H1 (cell line): ENCODE measurements around the gene LRCH1. TPM values are rescaled to one million over a fixed set of nuclear protein-coding genes. Genes with fewer than 3 reads are reported as not detected.

Experiments used
- CTCF ChIA-PET: fragments of 300-600 bp; sonication (Branson Sonifier 250); formaldehyde crosslinking; loops from one replicate; lab custom pipeline; 2021; ENCODE audit not compliant: partially characterized antibody; lab: Charles Lee
- POLR2A ChIA-PET: fragments of 300-600 bp; sonication (Branson Sonifier 250); formaldehyde crosslinking; loops from one replicate; lab custom pipeline; 2021; ENCODE audit warnings: inconsistent platforms; ENCODE audit not compliant: partially characterized antibody; lab: Charles Lee
- DNase-seq, 2 experiments: peaks; one replicate each; pipeline versions ENCODE4 v3.0.0 to v3.0.0-alpha.2; 2010 to 2022; ENCODE audit warnings: low spot score in 2 of 2, low read depth in 1 of 2, mixed read lengths in 1 of 2
- FAIRE-seq: peaks from 2 replicates; lab custom pipeline; 2011; peaks lifted over from hg19 to GRCh38; lab: Jason Lieb, UNC
- H2AFZ ChIP-seq: 2 replicates; pipeline ENCODE4 v1.8.1; 2012; ENCODE audit warnings: low read length, inconsistent platforms
- H2AK5ac ChIP-seq: 2 replicates; pipeline ENCODE4 v1.6.1; 2013; ENCODE audit warnings: low read depth, low read length
- H2BK120ac ChIP-seq: replicated peaks from 2 replicates; pipeline ENCODE3; 2013; ENCODE audit warnings: low read depth, low read length, inconsistent platforms
- H2BK12ac ChIP-seq: 2 replicates; pipeline ENCODE4 v1.6.1; 2013; ENCODE audit warnings: low read depth, low read length
- H2BK15ac ChIP-seq: 2 replicates; pipeline ENCODE4 v1.6.1; 2013; ENCODE audit warnings: low read length
- H2BK20ac ChIP-seq: 2 replicates; pipeline ENCODE4 v1.6.1; 2013; ENCODE audit warnings: low read length
- H2BK5ac ChIP-seq: 2 replicates; pipeline ENCODE4 v1.6.1; 2013; ENCODE audit warnings: low read depth, low read length
- H3K14ac ChIP-seq: 2 replicates; pipeline ENCODE4 v1.6.1; 2013; ENCODE audit warnings: inconsistent platforms; ENCODE audit not compliant: insufficient read length
- H3K18ac ChIP-seq: 2 replicates; pipeline ENCODE4 v1.6.1; 2013; ENCODE audit warnings: low read length; ENCODE audit errors: extremely low read depth
- H3K23ac ChIP-seq: 2 replicates; pipeline ENCODE4 v1.6.1; 2013; ENCODE audit warnings: inconsistent platforms; ENCODE audit not compliant: insufficient read length
- H3K23me2 ChIP-seq: 2 replicates; pipeline ENCODE4 v1.6.1; 2013; ENCODE audit warnings: low read depth, low read length
- H3K27ac ChIP-seq: 2 replicates; pipeline ENCODE4 v1.6.1; 2011; ENCODE audit warnings: low read depth, low read length, inconsistent platforms
- H3K27me3 ChIP-seq, 4 experiments: replicated peaks in 1 of 4; 1 replicate in 1 of 4; 2 replicates in 3 of 4; pipeline versions ENCODE4 v1.6.1 to v1.8.1; 2011 to 2013; ENCODE audit warnings: low read length in 3 of 4, mild to moderate bottlenecking in 3 of 4, inconsistent platforms in 2 of 4, mixed read lengths in 2 of 4, moderate library complexity in 1 of 4; ENCODE audit not compliant: control insufficient read depth in 3 of 4, insufficient read depth in 3 of 4; ENCODE audit errors: extremely low read depth in 1 of 4
- H3K36me3 ChIP-seq, 4 experiments: 2 replicates each; pipeline versions ENCODE4 v1.6.1 to v1.8.1; 2011 to 2013; ENCODE audit warnings: mild to moderate bottlenecking in 4 of 4, low read length in 3 of 4, moderate library complexity in 2 of 4, control low read depth in 1 of 4, inconsistent platforms in 1 of 4; ENCODE audit not compliant: insufficient read depth in 4 of 4, control insufficient read depth in 2 of 4
- H3K4ac ChIP-seq: replicated peaks from 2 replicates; pipeline ENCODE3; 2013; ENCODE audit warnings: low read length, low read depth, mixed read lengths, inconsistent platforms; ENCODE audit not compliant: insufficient read length
- H3K4me1 ChIP-seq, 4 experiments: replicated peaks in 1 of 4; 1 replicate in 1 of 4; 2 replicates in 3 of 4; pipeline versions ENCODE4 v1.6.1 to v1.8.1; 2011 to 2013; ENCODE audit warnings: low read length in 3 of 4, inconsistent platforms in 2 of 4, mixed read lengths in 1 of 4; ENCODE audit not compliant: insufficient read depth in 4 of 4, control insufficient read depth in 3 of 4
- H3K4me2 ChIP-seq, 2 experiments: 2 replicates each; pipeline versions ENCODE4 v1.6.1 to v1.8.1; 2011 to 2013; ENCODE audit warnings: low read depth in 2 of 2, low read length in 2 of 2, control low read depth in 1 of 2, inconsistent platforms in 1 of 2, mild to moderate bottlenecking in 1 of 2; ENCODE audit not compliant: insufficient read depth in 1 of 2
- H3K4me3 ChIP-seq, 4 experiments: fragments of 200-600, 300-600 bp in 1 of 4; sonication (generic), shearing (Covaris generic), sonication (Bioruptor Twin) in 1 of 4; 2 replicates each; pipeline versions ENCODE4 v1.5.1 to v1.8.1; 2011 to 2016; ENCODE audit warnings: low read length in 4 of 4, low read depth in 3 of 4, control low read depth in 2 of 4, inconsistent platforms in 2 of 4, mild to moderate bottlenecking in 2 of 4, mixed read lengths in 1 of 4, moderate library complexity in 1 of 4; ENCODE audit not compliant: insufficient read depth in 2 of 4; ENCODE audit errors: extremely low read depth in 1 of 4
- H3K56ac ChIP-seq: replicated peaks from 2 replicates; pipeline ENCODE3; 2013; ENCODE audit warnings: low read depth, mild to moderate bottlenecking, mixed read lengths, low read length, inconsistent platforms; ENCODE audit not compliant: insufficient read length
- H3K79me1 ChIP-seq: 2 replicates; pipeline ENCODE4 v1.6.1; 2013; ENCODE audit warnings: low read depth, low read length, control low read depth
- H3K79me2 ChIP-seq, 2 experiments: 2 replicates each; pipeline versions ENCODE4 v1.6.1 to v1.8.1; 2012 to 2013; ENCODE audit warnings: low read length in 2 of 2, mild to moderate bottlenecking in 2 of 2, inconsistent platforms in 1 of 2; ENCODE audit not compliant: insufficient read depth in 2 of 2, control insufficient read depth in 1 of 2
- H3K9ac ChIP-seq, 4 experiments: replicated peaks in 1 of 4; 1 replicate in 1 of 4; 2 replicates in 3 of 4; pipeline versions ENCODE4 v1.6.1 to v1.8.1; 2011 to 2013; ENCODE audit warnings: low read depth in 3 of 4, low read length in 3 of 4, control low read depth in 2 of 4, mild to moderate bottlenecking in 2 of 4, moderate library complexity in 2 of 4, inconsistent platforms in 1 of 4; ENCODE audit errors: extremely low read depth in 1 of 4
- H3K9me3 ChIP-seq, 2 experiments: 2 replicates each; pipeline versions ENCODE4 v1.6.1 to v1.8.1; 2012 to 2013; ENCODE audit warnings: mild to moderate bottlenecking in 2 of 2, moderate library complexity in 2 of 2, control low read depth in 1 of 2, inconsistent platforms in 1 of 2, low read depth in 1 of 2, low read length in 1 of 2, mixed read lengths in 1 of 2; ENCODE audit not compliant: insufficient read depth in 2 of 2
- H4K20me1 ChIP-seq, 2 experiments: replicated peaks in 1 of 2; 2 replicates each; pipeline versions ENCODE3 to v1.8.1; 2011 to 2013; ENCODE audit warnings: inconsistent platforms in 2 of 2, low read length in 2 of 2, mild to moderate bottlenecking in 1 of 2; ENCODE audit not compliant: insufficient read depth in 2 of 2, control insufficient read depth in 1 of 2
- H4K5ac ChIP-seq: 2 replicates; pipeline ENCODE4 v1.6.1; 2013; ENCODE audit warnings: low read length, low read depth, mixed read lengths, inconsistent platforms; ENCODE audit not compliant: insufficient read length
- H4K8ac ChIP-seq: 2 replicates; pipeline ENCODE4 v1.8.0; 2013; ENCODE audit warnings: mild to moderate bottlenecking, moderate library complexity, low read length, inconsistent platforms; ENCODE audit not compliant: insufficient read depth; ENCODE audit errors: extremely low read depth
- H4K91ac ChIP-seq: replicated peaks from 2 replicates; pipeline ENCODE3; 2013; ENCODE audit warnings: low read length, mixed read lengths, inconsistent platforms; ENCODE audit not compliant: insufficient read length
- JUN ChIP-seq: IDR thresholded peaks from 2 replicates; pipeline ENCODE4 v1.6.1; 2011; ENCODE audit warnings: low read depth, mild to moderate bottlenecking, improper control_type of control experiment, low read length
- KDM5A ChIP-seq: fragments of 200-600 bp; IDR thresholded peaks from 2 replicates; pipeline ENCODE4 v1.7.1; 2012; ENCODE audit warnings: mild to moderate bottlenecking, low read length, inconsistent platforms, mixed read lengths
- RAD21 ChIP-seq, 2 experiments: IDR thresholded peaks in 1 of 2; conservative IDR thresholded peaks in 1 of 2; 2 replicates each; pipeline ENCODE4 v1.6.1; 2011; ENCODE audit warnings: low read depth in 2 of 2, low read length in 2 of 2, improper control_type of control experiment in 1 of 2, inconsistent platforms in 1 of 2, mild to moderate bottlenecking in 1 of 2, moderate library complexity in 1 of 2
- WGBS, 2 experiments: shearing (Covaris generic) in 1 of 2; methylation state at CpG; one replicate each; pipeline versions ENCODE4 v1.1.6 to v1.1.7; 2013 to 2015; ENCODE audit warnings: low lambda C conversion rate in 2 of 2, mixed read lengths in 2 of 2, inconsistent platforms in 1 of 2, low coverage in 1 of 2, missing lambda C conversion rate in 1 of 2; ENCODE audit not compliant: insufficient replicate concordance in 2 of 2, insufficient coverage in 1 of 2, insufficient read length in 1 of 2; ENCODE audit errors: extremely low coverage in 1 of 2, missing lambda C conversion rate in 1 of 2; 5-methylcytosine and 5-hydroxymethylcytosine counted together
- polyA plus RNA-seq, 7 experiments: library from polyadenylated mRNA; depleted of rRNA in 3 of 7; stranded (reverse) in 5 of 7; unstranded in 2 of 7; fragments of >200 nt in 5 of 7; fragments of 200-250 nt in 2 of 7; gene quantifications; 1 replicate in 5 of 7; 2 replicates in 1 of 7; 4 replicates in 1 of 7; pipeline versions ENCODE4 v1.2.1 to v1.2.3, GENCODE V29; 2011 to 2013; ENCODE audit warnings: missing spikeins in 2 of 7, mixed read lengths in 2 of 7
- total RNA-seq: library from RNA; stranded (reverse); fragmentation: NEBNext Ultra II Directional; extraction: Animal tissue kit (Norgen Biotek cat#: 25700); gene quantifications from 2 replicates; pipeline ENCODE4 v1.2.1, GENCODE V29; 2021
- TF ChIP-seq, protein P1 (sequence below), 3 experiments: IDR thresholded peaks; 1 replicate in 2 of 3; 2 replicates in 1 of 3; pipeline versions ENCODE4 v1.5.1 to v1.6.1; 2011; ENCODE audit warnings: low read length in 3 of 3, mild to moderate bottlenecking in 3 of 3, inconsistent platforms in 2 of 3, low read depth in 1 of 3, moderate library complexity in 1 of 3; ENCODE audit not compliant: insufficient read depth in 1 of 3; ENCODE audit errors: control extremely low read depth in 1 of 3

LRCH1 gene
- total and polyA plus RNA-seq, 2 of the 8 experiments (the other 6 are each of a cell fraction or from before 2014, with no cell fraction given): 3.0 to 10.1 TPM

- Histone ChIP-seq H4K5ac (no peak overlapping the region), H2AFZ (no peak overlapping the region), H3K23ac (no peak overlapping the region), H3K79me2 (no peaks in the 10 kb centered on the region), H3K56ac (no peak overlapping the region), H3K27me3 (no peaks in the 10 kb centered on the region), H3K14ac (no peak overlapping the region), H2BK20ac (no peak overlapping the region), H2BK12ac (no peak overlapping the region), H3K9ac (0 out of 7 replicates have a peak overlapping the region, but pooled peaks of 1 of the 4 experiments have one; percentile 5), H4K8ac (no peak overlapping the region), H3K4me2 (no peak overlapping the region), H3K4me3 (no peak overlapping the region), H2AK5ac (no peak overlapping the region), H3K79me1 (no peaks in the 10 kb centered on the region), H4K91ac (no peak overlapping the region), H3K4ac (no peak overlapping the region), H3K23me2 (no peaks in the 10 kb centered on the region), H2BK120ac (no peak overlapping the region), H2BK5ac (no peak overlapping the region), H3K4me1 (peaks cover 0 to 4% (median 0%) of the 10 kb centered on the region in 4 experiments; a peak in 1 of 7 replicates)
- WGBS, 2 experiments: 86% methylated on average over 6 of the region's 6 CpGs; no CpG with 5 or more reads in 1 of the 2 experiments
- TF ChIP-seq RAD21 (IDR thresholded peaks at IDR 0.05 in 1 of 2, conservative IDR thresholded peaks at IDR 0.05 in 1 of 2; ENCODE audit: low read depth in 2 of 2, low read length in 2 of 2): peak in 1 of 2 experiments; percentile 16; a peak in 1 of 4 replicates
- TF ChIP-seq, protein P1, sequence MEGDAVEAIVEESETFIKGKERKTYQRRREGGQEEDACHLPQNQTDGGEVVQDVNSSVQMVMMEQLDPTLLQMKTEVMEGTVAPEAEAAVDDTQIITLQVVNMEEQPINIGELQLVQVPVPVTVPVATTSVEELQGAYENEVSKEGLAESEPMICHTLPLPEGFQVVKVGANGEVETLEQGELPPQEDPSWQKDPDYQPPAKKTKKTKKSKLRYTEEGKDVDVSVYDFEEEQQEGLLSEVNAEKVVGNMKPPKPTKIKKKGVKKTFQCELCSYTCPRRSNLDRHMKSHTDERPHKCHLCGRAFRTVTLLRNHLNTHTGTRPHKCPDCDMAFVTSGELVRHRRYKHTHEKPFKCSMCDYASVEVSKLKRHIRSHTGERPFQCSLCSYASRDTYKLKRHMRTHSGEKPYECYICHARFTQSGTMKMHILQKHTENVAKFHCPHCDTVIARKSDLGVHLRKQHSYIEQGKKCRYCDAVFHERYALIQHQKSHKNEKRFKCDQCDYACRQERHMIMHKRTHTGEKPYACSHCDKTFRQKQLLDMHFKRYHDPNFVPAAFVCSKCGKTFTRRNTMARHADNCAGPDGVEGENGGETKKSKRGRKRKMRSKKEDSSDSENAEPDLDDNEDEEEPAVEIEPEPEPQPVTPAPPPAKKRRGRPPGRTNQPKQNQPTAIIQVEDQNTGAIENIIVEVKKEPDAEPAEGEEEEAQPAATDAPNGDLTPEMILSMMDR (IDR thresholded peaks at IDR 0.05; ENCODE audit: control extremely low read depth in 1 of 3, insufficient read depth in 1 of 3, low read depth in 1 of 3, low read length in 3 of 3): peak in 1 of 3 experiments; percentile 40; a peak in 1 of 4 replicates
- no peak for TF ChIP-seq JUN
- no peak for TF ChIP-seq KDM5A
- TF ChIP-seq, all 59 proteins: peak for 2
- Histone ChIP-seq H3K36me3 (no peaks in the 10 kb centered on the region), H2BK15ac (no peak overlapping the region), H4K20me1 (peaks cover 0 to 2% of the 10 kb centered on the region in 2 experiments), H3K27ac (no peak overlapping the region), H3K18ac (no peak overlapping the region), H3K9me3 (no peaks in the 10 kb centered on the region)
- POLR2A ChIA-PET: no interaction called here
- CTCF ChIA-PET: interaction anchor here (0.6 to 1.4 kb wide), 5 partner anchors 10 to 1363 kb away, joined by 3 to 4 read pairs (median 3); no protein-coding TSS in a partner anchor
- DNase-seq (no peak), FAIRE-seq (no peak)
These were observed 159.6 kb downstream of the LRCH1 start for GRCh38 chr13:46712524-46712923.
